Raji (cell line): ENCODE data around the gene HOXC13.

Source experiments
- POLR2A ChIP-seq: IDR thresholded peaks from 2 replicates; pipeline ENCODE4 v1.6.1; 2011; ENCODE audit warnings: low read depth, low read length, control low read depth; ENCODE audit not compliant: insufficient read depth

Gene HOXC13

GRCh38 chr12:53938326-53939140 lies at the start of gene HOXC13:
TSS of gene HOXC13 (plus strand) at chr12:53938831. CDS start at chr12:53938907, 76 bp downstream.
- TF ChIP-seq POLR2A, result no peak

- no peak for TF ChIP-seq POLR2A
These were observed 48.5 kb upstream of the HOXC13 start for GRCh38 chr12:53890081-53890480.

- no peak for TF ChIP-seq POLR2A
These were observed 45.8 kb upstream of the HOXC13 start for GRCh38 chr12:53892762-53893395.

- no peak for TF ChIP-seq POLR2A
These were observed 39.4 kb upstream of the HOXC13 start for GRCh38 chr12:53899230-53899629.

GRCh38 chr12:53907103-53907502 lies 31.5 kb upstream of the HOXC13 start:
- TF ChIP-seq POLR2A, result no peak

- no peak for TF ChIP-seq POLR2A
These were observed 21.6 kb upstream of the HOXC13 start for GRCh38 chr12:53916788-53917655.

GRCh38 chr12:53924521-53925405 lies 13.9 kb upstream of the HOXC13 start:
- TF ChIP-seq POLR2A, result no peak

- TF ChIP-seq POLR2A, result no peak
These were observed 11.2 kb upstream of the HOXC13 start for GRCh38 chr12:53927220-53928029.

- TF ChIP-seq POLR2A, result no peak
These were observed 10.4 kb upstream of the HOXC13 start for GRCh38 chr12:53928054-53928835.

GRCh38 chr12:53929527-53929926 lies 9.1 kb upstream of the HOXC13 start:
- TF ChIP-seq POLR2A, result no peak

- no peak for TF ChIP-seq POLR2A
These were observed 7.9 kb upstream of the HOXC13 start for GRCh38 chr12:53930591-53931255.

- no peak for TF ChIP-seq POLR2A
These were observed 6.6 kb upstream of the HOXC13 start for GRCh38 chr12:53931844-53932581.
